NOMO-1 treated with dmso at 0.1 percent for 144 hours (cell line): ENCODE data around the gene TPT1.
A peak's percentile ranks its signal among the peaks of the same experiment; 100 is the strongest.
"Not testable (repeated sequence)": the region's sequence is repeated elsewhere in the genome, so short reads cannot be mapped to it uniquely, and the experiment has no call there.

Experiments
- DNase-seq: peaks from one replicate; lab custom pipeline; 2025; ENCODE audit not compliant: unreplicated experiment; lab: John Stamatoyannopoulos, UW

The TPT1 gene

GRCh38 chr13:45368005-45368404, 27.0 kb upstream of the TPT1 start:
- no peak for DNase-seq

GRCh38 chr13:45367358-45367757, 26.4 kb upstream of the TPT1 start:
- DNase-seq = peak; percentile 63

- no peak for DNase-seq
Measured at GRCh38 chr13:45365558-45365885, 24.5 kb upstream of the TPT1 start.

GRCh38 chr13:45364876-45365557, 24.0 kb upstream of the TPT1 start:
- no peak for DNase-seq

- no peak for DNase-seq
Measured at GRCh38 chr13:45362939-45363338, 22.0 kb upstream of the TPT1 start.

GRCh38 chr13:45361596-45362206, 20.7 kb upstream of the TPT1 start:
- no peak for DNase-seq

- DNase-seq = no peak
Measured at GRCh38 chr13:45356966-45357672, 16.1 kb upstream of the TPT1 start.

GRCh38 chr13:45353895-45354294, 12.9 kb upstream of the TPT1 start:
- DNase-seq = no peak

GRCh38 chr13:45352031-45352430, 11.0 kb upstream of the TPT1 start:
- no peak for DNase-seq

GRCh38 chr13:45350152-45350551, 9.2 kb upstream of the TPT1 start:
- DNase-seq = no peak

GRCh38 chr13:45349438-45349837, 8.5 kb upstream of the TPT1 start:
- DNase-seq = no peak

GRCh38 chr13:45344064-45344463, 3.1 kb upstream of the TPT1 start:
- not testable (repeated sequence) for DNase-seq

GRCh38 chr13:45343102-45343501, 2.1 kb upstream of the TPT1 start:
- DNase-seq = not testable (repeated sequence)

GRCh38 chr13:45342668-45343067, 1.7 kb upstream of the TPT1 start:
- DNase-seq = not testable (repeated sequence)

- DNase-seq = peak; percentile 65
Measured at GRCh38 chr13:45341799-45342500, 967 bp upstream of the TPT1 start.

- peak; percentile 79 for DNase-seq
Measured at GRCh38 chr13:45340422-45341033, 455 bp downstream of the TPT1 start.

GRCh38 chr13:45339867-45340266, 1.1 kb downstream of the TPT1 start:
- DNase-seq = no peak

- DNase-seq = no peak
Measured at GRCh38 chr13:45339399-45339798, 1.6 kb downstream of the TPT1 start.

GRCh38 chr13:45337803-45338202, 3.2 kb downstream of the TPT1 start:
- no peak for DNase-seq

GRCh38 chr13:45337395-45337794, 3.6 kb downstream of the TPT1 start:
- DNase-seq = no peak

- no peak for DNase-seq
Measured at GRCh38 chr13:45336025-45336800, 4.8 kb downstream of the TPT1 start.
